ENCODE data around the gene NARS2. TPM values are rescaled to one million over a fixed set of nuclear protein-coding genes. Genes with fewer than 3 reads are reported as not detected.

The NARS2 gene, protein sequence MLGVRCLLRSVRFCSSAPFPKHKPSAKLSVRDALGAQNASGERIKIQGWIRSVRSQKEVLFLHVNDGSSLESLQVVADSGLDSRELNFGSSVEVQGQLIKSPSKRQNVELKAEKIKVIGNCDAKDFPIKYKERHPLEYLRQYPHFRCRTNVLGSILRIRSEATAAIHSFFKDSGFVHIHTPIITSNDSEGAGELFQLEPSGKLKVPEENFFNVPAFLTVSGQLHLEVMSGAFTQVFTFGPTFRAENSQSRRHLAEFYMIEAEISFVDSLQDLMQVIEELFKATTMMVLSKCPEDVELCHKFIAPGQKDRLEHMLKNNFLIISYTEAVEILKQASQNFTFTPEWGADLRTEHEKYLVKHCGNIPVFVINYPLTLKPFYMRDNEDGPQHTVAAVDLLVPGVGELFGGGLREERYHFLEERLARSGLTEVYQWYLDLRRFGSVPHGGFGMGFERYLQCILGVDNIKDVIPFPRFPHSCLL
- 14.9 and 24.5 TPM in 2 replicates for total RNA-seq

DNA sequence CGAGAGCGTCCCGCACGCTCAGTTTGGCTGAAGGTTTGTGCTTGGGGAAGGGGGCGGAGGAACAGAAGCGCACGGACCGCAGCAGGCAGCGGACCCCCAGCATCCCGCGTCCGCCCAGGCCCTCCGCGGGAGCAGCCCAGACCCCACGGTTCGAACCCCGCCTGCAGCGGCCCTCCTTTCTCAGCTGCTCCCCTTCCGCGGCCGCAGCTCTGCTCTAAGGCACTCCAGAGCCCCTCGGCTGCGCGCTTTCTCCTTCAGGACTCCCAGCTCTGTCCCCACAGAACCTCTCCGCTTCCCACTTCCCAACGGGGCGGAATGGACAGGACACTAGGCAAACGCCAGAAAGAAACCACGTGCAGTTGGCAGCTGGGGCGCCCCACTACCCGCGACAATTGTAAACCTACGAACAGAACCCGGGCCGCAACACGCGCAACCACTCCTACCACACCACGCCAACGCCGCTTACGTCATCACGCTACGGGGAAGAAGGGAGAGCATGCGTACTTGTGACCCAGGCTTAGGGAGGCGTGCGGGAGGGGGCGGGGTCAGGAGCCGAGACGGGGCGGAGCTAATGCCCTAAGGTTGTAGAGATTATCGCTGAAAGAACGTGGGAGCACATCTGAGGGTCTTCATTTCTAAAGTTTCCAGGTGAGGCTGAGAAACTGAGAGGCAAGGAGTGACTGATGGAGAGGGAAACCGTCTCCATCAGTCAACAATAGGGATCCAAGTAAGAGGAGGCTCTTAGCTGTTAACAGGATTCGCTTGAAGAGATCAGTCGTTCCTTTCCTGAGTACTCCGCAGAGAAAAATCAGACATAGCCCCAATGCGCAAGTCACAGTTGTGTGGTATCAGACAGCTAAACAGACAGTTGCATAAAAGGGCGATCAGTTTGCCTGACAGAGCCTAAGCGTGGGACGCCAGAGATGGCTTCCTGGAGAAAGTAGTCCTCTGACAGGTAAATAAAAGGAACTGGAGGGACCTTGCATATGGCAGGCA, at the start of gene NARS2:
Gene NARS2 (minus strand): TSS at position 479 of the 996 bp plus-strand sequence. CDS start 376 bp downstream, at position 103.

DNA sequence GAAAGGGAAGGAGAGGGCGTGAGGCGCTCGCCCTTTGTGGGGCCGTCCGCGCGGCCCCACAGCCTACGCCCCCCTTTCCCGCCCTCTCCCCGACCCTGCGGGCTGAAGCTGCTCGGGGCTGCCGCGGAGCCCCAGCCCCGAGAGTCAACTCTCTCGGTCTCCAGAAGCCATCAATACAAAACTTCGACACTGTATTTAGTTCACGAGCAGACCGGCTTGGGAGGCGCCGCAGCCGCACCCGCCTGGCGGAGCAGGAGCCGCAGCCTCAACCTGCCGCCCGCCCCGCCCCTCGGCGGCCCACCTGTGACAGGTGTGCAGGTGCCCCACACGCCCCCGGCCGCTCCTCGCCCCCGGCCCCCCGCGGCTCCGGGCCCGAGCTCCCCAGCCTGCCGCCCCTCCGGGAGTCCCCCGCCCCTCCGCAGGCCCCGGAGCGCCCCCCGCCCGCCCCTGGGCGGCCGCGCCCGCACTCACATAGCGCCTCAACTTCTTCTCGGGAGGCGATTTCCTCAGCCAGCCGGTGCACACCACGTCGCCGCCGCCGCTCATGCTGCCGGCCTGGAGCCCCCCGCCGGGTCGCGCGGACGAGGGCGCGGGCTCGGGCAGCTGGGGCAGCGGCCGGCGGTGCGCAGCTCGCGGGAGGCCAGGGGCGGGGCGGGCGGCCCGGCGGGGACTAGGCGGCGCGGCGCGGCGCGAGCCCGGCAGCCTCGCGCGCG, 157.3 kb downstream of the NARS2 start, which contains the start of gene GAB2:
Gene GAB2 (minus strand): TSS at position 646 of the 713 bp plus-strand sequence. CDS start 100 bp downstream, at position 546.

Small RNA genes lying within 50 kb of the gene (small RNA-seq; reads per million reads assigned to genes)
- not detected for gene RNU6-311P

Other genes with a start within 250 kb of the NARS2 start
- 5.5 and 7.0 TPM in 2 replicates for gene GAB2, start 157.0 kb downstream of the NARS2 start, total RNA-seq